GM21576 (cell line): ENCODE measurements around the gene KCNIP2.

Experiments
- ATAC-seq: cut with Tn5 transposase; IDR thresholded peaks from one replicate; pipeline ENCODE4 v1.9.1; 2021; ENCODE audit warnings: mild to moderate bottlenecking, moderate library complexity; ENCODE audit not compliant: unreplicated experiment

KCNIP2 gene

GRCh38 chr10:101785801-101786200, 57.8 kb downstream of the KCNIP2 start:
- no peak for ATAC-seq

GRCh38 chr10:101784558-101784957, 59.0 kb downstream of the KCNIP2 start:
- ATAC-seq = no peak

GRCh38 chr10:101783736-101784118, 59.9 kb downstream of the KCNIP2 start:
- no peak for ATAC-seq

- peak; percentile 61 for ATAC-seq
Observed at GRCh38 chr10:101782811-101783735, 60.5 kb downstream of the KCNIP2 start, which contains the start of gene NPM3. TSS of gene NPM3 (minus strand) at chr10:101783446. CDS start at chr10:101783390, 56 bp downstream.

- no peak for ATAC-seq
Observed at GRCh38 chr10:101781984-101782810, 61.4 kb downstream of the KCNIP2 start.

- ATAC-seq = no peak
Observed at GRCh38 chr10:101781655-101781983, 62.0 kb downstream of the KCNIP2 start.

GRCh38 chr10:101780818-101781654, 62.6 kb downstream of the KCNIP2 start:
- no peak for ATAC-seq

GRCh38 chr10:101780187-101780817, 63.3 kb downstream of the KCNIP2 start:
- ATAC-seq = no peak

GRCh38 chr10:101779544-101780186, 63.9 kb downstream of the KCNIP2 start:
- ATAC-seq = no peak

- no peak for ATAC-seq
Observed at GRCh38 chr10:101778781-101779543, 64.6 kb downstream of the KCNIP2 start.

- ATAC-seq = no peak
Observed at GRCh38 chr10:101778151-101778780, 65.3 kb downstream of the KCNIP2 start.

- ATAC-seq = no peak
Observed at GRCh38 chr10:101777619-101778145, 65.9 kb downstream of the KCNIP2 start.

- no peak for ATAC-seq
Observed at GRCh38 chr10:101776161-101776817, 67.3 kb downstream of the KCNIP2 start.
